IMR-90 (cell line): ENCODE results near the gene PACC1. TPM values are rescaled to one million over a fixed set of nuclear protein-coding genes. Genes with fewer than 3 reads are reported as not detected.

Experiments used
- ATAC-seq: fragments of 200-7000 bp; cut with Tn5 transposase; 2 replicates; pipeline ENCODE4 v1.9.1; 2020; ENCODE audit warnings: low read depth, mild to moderate bottlenecking, moderate library complexity
- BruUV-seq: library from RNA; stranded (reverse); fragments of 400-500 nt; replicated peaks from 2 replicates; lab custom pipeline; 2021; lab: Mats Ljungman, UMichigan
- CTCF ChIA-PET: fragments of 300-600 bp; formaldehyde crosslinking; extraction: SDS; loops from one replicate; lab custom pipeline; 2021; ENCODE audit warnings: antibody characterized with exemption; lab: Yijun Ruan, JAX
- POLR2A ChIA-PET: fragments of 300-600 bp; sonication (Branson Sonifier 250); formaldehyde crosslinking; loops from one replicate; lab custom pipeline; 2022; ENCODE audit warnings: antibody characterized with exemption; ENCODE audit not compliant: unreplicated experiment; lab: Charles Lee
- DNase-seq: peaks from one replicate; pipeline ENCODE4 v3.0.0; 2013
- H2AFZ ChIP-seq: replicated peaks from 2 replicates; pipeline ENCODE3; 2013; ENCODE audit warnings: low read length, mild to moderate bottlenecking; ENCODE audit not compliant: poor library complexity
- H2AK5ac ChIP-seq: 2 replicates; pipeline ENCODE4 v1.6.1; 2013; ENCODE audit warnings: low read depth, low read length, inconsistent platforms
- H2AK9ac ChIP-seq: replicated peaks from 2 replicates; pipeline ENCODE3; 2013; ENCODE audit warnings: mild to moderate bottlenecking, low read depth, low read length, moderate library complexity; ENCODE audit not compliant: poor library complexity
- H2BK120ac ChIP-seq: 2 replicates; pipeline ENCODE4 v1.6.1; 2013; ENCODE audit warnings: low read depth, low read length, inconsistent platforms
- H2BK15ac ChIP-seq: 3 replicates; pipeline ENCODE4 v1.6.1; 2013; ENCODE audit warnings: low read depth, low read length, inconsistent platforms
- H2BK20ac ChIP-seq: 2 replicates; pipeline ENCODE4 v1.6.1; 2013; ENCODE audit warnings: low read depth, mild to moderate bottlenecking, inconsistent platforms, low read length, moderate library complexity
- H2BK5ac ChIP-seq: 2 replicates; pipeline ENCODE4 v1.6.1; 2013; ENCODE audit warnings: mild to moderate bottlenecking, low read depth, low read length, inconsistent platforms; ENCODE audit not compliant: poor library complexity, severe bottlenecking
- H3K14ac ChIP-seq: replicated peaks from 2 replicates; pipeline ENCODE4 v1.6.1; 2013; ENCODE audit warnings: low read depth, low read length, inconsistent platforms
- H3K18ac ChIP-seq: 2 replicates; pipeline ENCODE4 v1.6.1; 2013; ENCODE audit warnings: low read depth, low read length, control low read depth
- H3K23ac ChIP-seq: 2 replicates; pipeline ENCODE4 v1.6.1; 2013; ENCODE audit warnings: low read depth, low read length, inconsistent platforms
- H3K27ac ChIP-seq: 2 replicates; pipeline ENCODE4 v1.5.1; 2013; ENCODE audit warnings: mild to moderate bottlenecking, control low read depth, low read length; ENCODE audit not compliant: insufficient read depth
- H3K27me3 ChIP-seq: 2 replicates; pipeline ENCODE4 v1.6.1; 2013; ENCODE audit warnings: low read length; ENCODE audit not compliant: control insufficient read depth, insufficient read depth
- H3K36me3 ChIP-seq: 2 replicates; pipeline ENCODE4 v1.6.1; 2013; ENCODE audit warnings: low read length, mixed read lengths; ENCODE audit not compliant: control insufficient read depth, insufficient read depth
- H3K4ac ChIP-seq: 2 replicates; pipeline ENCODE4 v1.6.1; 2013; ENCODE audit warnings: low read depth, low read length, inconsistent platforms
- H3K4me1 ChIP-seq: 2 replicates; pipeline ENCODE4 v1.6.1; 2013; ENCODE audit warnings: low read length, mixed read lengths; ENCODE audit not compliant: control insufficient read depth, insufficient read depth
- H3K4me2 ChIP-seq: 2 replicates; pipeline ENCODE4 v1.6.1; 2013; ENCODE audit warnings: low read depth, mild to moderate bottlenecking, control low read depth, low read length, moderate library complexity
- H3K4me3 ChIP-seq: 2 replicates; pipeline ENCODE4 v1.5.1; 2013; ENCODE audit warnings: low read depth, mild to moderate bottlenecking, control low read depth, low read length, moderate library complexity; ENCODE audit not compliant: insufficient read depth
- H3K56ac ChIP-seq: 2 replicates; pipeline ENCODE4 v1.6.1; 2013; ENCODE audit warnings: low read length, inconsistent platforms; ENCODE audit not compliant: insufficient read depth; ENCODE audit errors: extremely low read depth
- H3K79me1 ChIP-seq, 2 experiments: 2 replicates each; pipeline ENCODE4 v1.6.1; 2013; ENCODE audit warnings: low read length in 2 of 2, inconsistent platforms in 1 of 2, low read depth in 1 of 2
- H3K9ac ChIP-seq: 2 replicates; pipeline ENCODE4 v1.6.1; 2013; ENCODE audit warnings: low read depth, low read length, control low read depth
- H3K9me1 ChIP-seq: 2 replicates; pipeline ENCODE4 v1.6.1; 2013; ENCODE audit warnings: low read length, inconsistent platforms; ENCODE audit not compliant: insufficient read depth
- H3K9me3 ChIP-seq: 2 replicates; pipeline ENCODE4 v1.6.1; 2013; ENCODE audit warnings: low read length; ENCODE audit not compliant: control insufficient read depth, insufficient read depth
- H4K20me1 ChIP-seq: 2 replicates; pipeline ENCODE4 v1.6.1; 2013; ENCODE audit warnings: low read length, inconsistent platforms; ENCODE audit not compliant: insufficient read depth
- H4K5ac ChIP-seq: 2 replicates; pipeline ENCODE4 v1.6.1; 2013; ENCODE audit warnings: mild to moderate bottlenecking, low read depth, low read length, control low read depth
- H4K8ac ChIP-seq, 2 experiments: 2 replicates each; pipeline ENCODE4 v1.6.1; 2013; ENCODE audit warnings: low read depth in 2 of 2, low read length in 2 of 2, control low read depth in 1 of 2, inconsistent platforms in 1 of 2
- H4K91ac ChIP-seq: 2 replicates; pipeline ENCODE4 v1.6.1; 2013; ENCODE audit warnings: low read depth, low read length, inconsistent platforms; ENCODE audit not compliant: insufficient read depth
- BHLHE40 ChIP-seq: fragments of 150-350 bp; IDR thresholded peaks from 2 replicates; pipeline ENCODE4 v1.6.1; 2016; ENCODE audit warnings: mild to moderate bottlenecking, low read depth, low read length
- CEBPB ChIP-seq: IDR thresholded peaks from 2 replicates; pipeline ENCODE4 v1.6.1; 2012; ENCODE audit warnings: low read depth, low read length, improper control_type of control experiment
- ELK1 ChIP-seq: fragments of 150-350 bp; IDR thresholded peaks from 2 replicates; pipeline ENCODE4 v1.6.1; 2016; ENCODE audit warnings: low read depth, mild to moderate bottlenecking, low read length, moderate library complexity, borderline replicate concordance
- MAFK ChIP-seq: IDR thresholded peaks from 2 replicates; pipeline ENCODE4 v1.6.1; 2012; ENCODE audit warnings: low read depth, low read length, improper control_type of control experiment
- MXI1 ChIP-seq: IDR thresholded peaks from 2 replicates; pipeline ENCODE4 v1.6.1; 2012; ENCODE audit warnings: low read depth, mild to moderate bottlenecking, low read length, moderate library complexity, borderline replicate concordance
- WGBS, 2 experiments: methylation state at CpG; one replicate each; pipeline versions ENCODE4 v1.1.5 to v1.1.7; 2013; ENCODE audit warnings: missing lambda C conversion rate in 2 of 2; ENCODE audit not compliant: insufficient read length in 1 of 2; ENCODE audit errors: extremely low coverage in 2 of 2; 5-methylcytosine and 5-hydroxymethylcytosine counted together
- dilution Hi-C: fragments of 300-500 bp; cut with HindIII; formaldehyde crosslinking; loops from one replicate; pipeline ENCODE4 v1.14.3; 2018; ENCODE audit warnings: low sequenced_read_pairs; ENCODE audit not compliant: unreplicated experiment
- in situ Hi-C: fragments of 300-500 bp; cut with MboI; formaldehyde crosslinking; loops from 3 replicates; pipeline ENCODE4 v1.14.3; 2019; ENCODE audit warnings: low sequenced_read_pairs, inconsistent platforms, mixed read lengths
- intact Hi-C: fragments of 100-400 bp; cut with micrococcal nuclease; formaldehyde crosslinking; loops from 2 replicates; pipeline ENCODE4 v1.10.0; 2022
- polyA plus RNA-seq, 3 experiments: library from polyadenylated mRNA; depleted of rRNA; stranded (reverse); fragments of >200 nt; gene quantifications; 2 replicates each; pipeline ENCODE4 v1.2.3, GENCODE V29; 2012; ENCODE audit warnings: low replicate concordance in 1 of 3
- total RNA-seq: library from RNA; depleted of rRNA; stranded (reverse); fragments of >200 nt; gene quantifications from 2 replicates; pipeline ENCODE4 v1.2.3, GENCODE V29; 2012

The PACC1 gene
- total and polyA plus RNA-seq, 2 of the 4 experiments (the other 2 are of a cell fraction) = 8.6 to 13.4 TPM

DNA sequence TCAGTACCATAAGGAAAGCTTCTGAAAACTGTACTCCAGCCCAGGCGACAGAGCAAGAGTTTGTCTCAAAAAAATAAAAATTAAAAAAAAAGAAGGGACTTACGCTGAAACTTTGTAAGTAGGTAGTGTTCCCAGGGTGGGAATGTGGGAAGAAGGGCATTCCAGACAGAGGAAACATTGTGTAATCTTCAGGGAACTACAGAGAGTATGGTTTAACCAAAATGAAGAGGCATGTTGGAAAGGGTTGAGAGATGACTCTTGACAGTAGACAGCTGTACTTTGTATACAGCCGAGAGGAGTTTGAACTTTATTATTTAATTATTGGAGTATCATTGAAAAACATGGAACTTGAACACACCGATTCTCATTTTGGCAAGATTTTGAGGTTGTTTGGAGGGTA is 86.4 kb downstream of the PACC1 start:
- intact Hi-C loops = no loop called here

More for the DNA sequence above, 86.4 kb downstream of the PACC1 start:
- Histone ChIP-seq H3K9ac (no peak overlapping the region), H3K4ac (no peak overlapping the region), H2BK15ac (no peak overlapping the region), H4K5ac (no peak overlapping the region), H2AK9ac (no peak overlapping the region), H3K27ac (no peak overlapping the region), H3K9me3 (no peaks in the 10 kb centered on the region), H3K36me3 (no peaks in the 10 kb centered on the region), H3K56ac (no peak overlapping the region), H2BK120ac (no peak overlapping the region), H4K91ac (no peak overlapping the region), H3K79me1 (peaks cover 11 to 20% of the 10 kb centered on the region in 2 experiments), H3K4me1 (no peaks in the 10 kb centered on the region), H3K9me1 (no peaks in the 10 kb centered on the region), H2BK20ac (no peak overlapping the region), H4K8ac (no peak overlapping the region), H3K4me3 (no peak overlapping the region), H2BK5ac (no peak overlapping the region), H3K14ac (no peak overlapping the region), H3K18ac (no peak overlapping the region), H3K23ac (no peak overlapping the region), H3K4me2 (no peak overlapping the region), H4K20me1 (peaks cover 8% of the 10 kb centered on the region; the same call in 1 of the 2 replicates), H2AK5ac (no peak overlapping the region), H2AFZ (no peak overlapping the region), H3K27me3 (no peaks in the 10 kb centered on the region)
- ATAC-seq (peak; percentile 66), DNase-seq (peak; percentile 45)
- CTCF ChIA-PET = no interaction called here
- no TSS peak for BruUV-seq
- POLR2A ChIA-PET = no interaction called here
- WGBS, 2 experiments = 63% methylated on average over 2 of the region's 4 CpGs; no CpG with 5 or more reads in 1 of the 2 experiments
- in situ Hi-C loops = no loop called here
- dilution Hi-C loops = no loop called here
- TF ChIP-seq BHLHE40 = no peak
- no peak for TF ChIP-seq CEBPB
- no peak for TF ChIP-seq MAFK
- no peak for TF ChIP-seq MXI1
- no peak for TF ChIP-seq ELK1
